DOHH2 (cell line): ENCODE data around the gene PPM1H.

ENCODE experiments used
- H3F3A ChIP-seq: fragments of 200-600 bp; sonication (generic), shearing (Covaris generic); 2 replicates; pipeline ENCODE4 v1.6.0; 2016; ENCODE audit warnings: antibody characterized with exemption, mild to moderate bottlenecking; ENCODE audit not compliant: control insufficient read depth, insufficient read depth
- H3K27ac ChIP-seq: fragments of 200-600 bp; sonication (generic); 2 replicates; pipeline ENCODE4 v1.5.1; 2014; ENCODE audit warnings: low read depth, mild to moderate bottlenecking, low read length, moderate library complexity
- H3K27me3 ChIP-seq: fragments of 200-600 bp; sonication (generic); 2 replicates; pipeline ENCODE4 v1.6.1; 2014; ENCODE audit warnings: mild to moderate bottlenecking, low read length, mixed read lengths; ENCODE audit not compliant: control insufficient read depth
- H3K36me3 ChIP-seq: fragments of 200-600 bp; sonication (generic); 2 replicates; pipeline ENCODE4 v1.6.1; 2014; ENCODE audit warnings: mild to moderate bottlenecking, low read length, moderate library complexity, mixed read lengths; ENCODE audit not compliant: control insufficient read depth
- H3K4me1 ChIP-seq: fragments of 200-600 bp; sonication (generic); 2 replicates; pipeline ENCODE4 v1.6.1; 2014; ENCODE audit warnings: mild to moderate bottlenecking, low read length, mixed read lengths; ENCODE audit not compliant: control insufficient read depth
- H3K4me2 ChIP-seq: fragments of 200-600 bp; sonication (generic); 2 replicates; pipeline ENCODE4 v1.6.0; 2014; ENCODE audit warnings: mild to moderate bottlenecking, low read length, moderate library complexity
- H3K4me3 ChIP-seq: fragments of 200-600 bp; sonication (generic); 2 replicates; pipeline ENCODE4 v1.5.1; 2014; ENCODE audit warnings: mild to moderate bottlenecking, low read length, mixed read lengths
- H3K79me2 ChIP-seq: fragments of 200-600 bp; sonication (generic); 2 replicates; pipeline ENCODE4 v1.6.1; 2014; ENCODE audit warnings: mild to moderate bottlenecking, low read length, mixed read lengths; ENCODE audit not compliant: control insufficient read depth
- H3K9me2 ChIP-seq: fragments of 200-600 bp; sonication (generic); replicated peaks from 2 replicates; pipeline ENCODE4 v1.6.1; 2014; ENCODE audit warnings: mild to moderate bottlenecking, low read length, mixed read lengths; ENCODE audit not compliant: control insufficient read depth
- H3K9me3 ChIP-seq: fragments of 200-600 bp; sonication (generic); 2 replicates; pipeline ENCODE4 v1.6.1; 2014; ENCODE audit warnings: antibody characterized with exemption, low read length, mixed read lengths; ENCODE audit not compliant: control insufficient read depth, insufficient read depth
- H4K20me1 ChIP-seq: fragments of 200-600 bp; sonication (generic); 2 replicates; pipeline ENCODE4 v1.6.0; 2014; ENCODE audit warnings: low read depth, mild to moderate bottlenecking, antibody characterized with exemption, low read length, moderate library complexity; ENCODE audit not compliant: control insufficient read depth, insufficient read depth
- EZH2phosphoT487 ChIP-seq: fragments of 200-600 bp; sonication (generic); IDR thresholded peaks from 2 replicates; pipeline ENCODE4 v1.6.1; 2017; ENCODE audit warnings: borderline replicate concordance, mild to moderate bottlenecking, antibody characterized with exemption, low read length, moderate library complexity, mixed read lengths
- TF ChIP-seq, protein P1 (sequence below): fragments of 200-600 bp; sonication (generic); IDR thresholded peaks from one replicate; pipeline ENCODE4 v1.5.1; 2014; ENCODE audit warnings: antibody characterized with exemption, mild to moderate bottlenecking, low read depth, low read length; ENCODE audit not compliant: poor library complexity, severe bottlenecking

Gene PPM1H

DNA sequence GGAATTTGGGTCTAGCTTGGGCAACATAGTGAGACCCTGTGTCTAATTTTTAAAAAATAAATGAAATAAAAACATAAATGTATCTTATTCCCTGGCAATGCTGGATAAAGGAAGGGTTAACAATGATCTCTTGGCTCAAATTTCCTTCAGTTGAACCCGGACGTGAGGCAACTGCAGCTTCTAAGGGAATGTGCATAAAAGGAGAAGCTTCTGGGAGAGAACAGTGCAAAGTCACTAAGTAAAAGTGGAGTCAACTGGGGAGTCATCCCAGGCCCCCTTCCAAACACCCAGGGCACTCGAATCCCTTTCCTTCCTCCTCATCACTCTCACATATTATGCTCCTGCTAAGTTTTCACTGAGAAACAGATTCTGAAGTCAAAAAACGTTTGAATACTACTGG lies 147.3 kb downstream of the PPM1H start:
- Histone ChIP-seq H3K4me2 (no peak overlapping the region), H3K27ac (no peak overlapping the region)

DNA sequence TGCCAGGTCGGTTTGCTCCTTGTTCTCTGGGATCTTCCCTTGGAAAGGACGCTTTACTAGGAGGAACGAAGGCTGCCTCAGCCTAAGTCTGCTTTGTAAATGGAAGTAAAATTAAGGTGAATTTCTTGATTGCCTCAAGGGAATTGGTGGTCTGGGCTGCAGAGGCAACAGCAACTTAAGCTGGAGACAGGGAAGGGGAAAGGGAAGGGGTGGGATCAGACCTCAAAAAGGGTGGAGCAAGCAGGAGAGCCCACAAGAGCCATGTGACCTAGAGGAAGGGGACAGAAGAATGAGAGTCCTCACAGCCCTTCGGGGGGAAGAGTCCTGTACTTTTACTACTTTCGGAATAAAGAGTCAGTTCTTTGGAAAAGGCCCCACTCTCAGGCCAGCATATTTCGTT lies 147.9 kb downstream of the PPM1H start:
- Histone ChIP-seq H4K20me1 (no peaks in the 10 kb centered on the region), H3K79me2 (no peaks in the 10 kb centered on the region), H3F3A (no peaks in the 10 kb centered on the region), H3K27ac (no peak overlapping the region), H3K9me2 (no peaks in the 10 kb centered on the region), H3K4me2 (no peak overlapping the region), H3K36me3 (no peaks in the 10 kb centered on the region), H3K9me3 (no peaks in the 10 kb centered on the region), H3K4me1 (no peaks in the 10 kb centered on the region), H3K4me3 (no peak overlapping the region), H3K27me3 (no peaks in the 10 kb centered on the region)
- TF ChIP-seq, protein P1, sequence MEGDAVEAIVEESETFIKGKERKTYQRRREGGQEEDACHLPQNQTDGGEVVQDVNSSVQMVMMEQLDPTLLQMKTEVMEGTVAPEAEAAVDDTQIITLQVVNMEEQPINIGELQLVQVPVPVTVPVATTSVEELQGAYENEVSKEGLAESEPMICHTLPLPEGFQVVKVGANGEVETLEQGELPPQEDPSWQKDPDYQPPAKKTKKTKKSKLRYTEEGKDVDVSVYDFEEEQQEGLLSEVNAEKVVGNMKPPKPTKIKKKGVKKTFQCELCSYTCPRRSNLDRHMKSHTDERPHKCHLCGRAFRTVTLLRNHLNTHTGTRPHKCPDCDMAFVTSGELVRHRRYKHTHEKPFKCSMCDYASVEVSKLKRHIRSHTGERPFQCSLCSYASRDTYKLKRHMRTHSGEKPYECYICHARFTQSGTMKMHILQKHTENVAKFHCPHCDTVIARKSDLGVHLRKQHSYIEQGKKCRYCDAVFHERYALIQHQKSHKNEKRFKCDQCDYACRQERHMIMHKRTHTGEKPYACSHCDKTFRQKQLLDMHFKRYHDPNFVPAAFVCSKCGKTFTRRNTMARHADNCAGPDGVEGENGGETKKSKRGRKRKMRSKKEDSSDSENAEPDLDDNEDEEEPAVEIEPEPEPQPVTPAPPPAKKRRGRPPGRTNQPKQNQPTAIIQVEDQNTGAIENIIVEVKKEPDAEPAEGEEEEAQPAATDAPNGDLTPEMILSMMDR = no peak
- no peak for TF ChIP-seq EZH2phosphoT487

More for the DNA sequence above, 147.3 kb downstream of the PPM1H start:
- Histone ChIP-seq H4K20me1 (no peaks in the 10 kb centered on the region), H3K79me2 (no peaks in the 10 kb centered on the region), H3K9me2 (no peaks in the 10 kb centered on the region), H3K4me3 (no peak overlapping the region), H3K36me3 (no peaks in the 10 kb centered on the region), H3K9me3 (no peaks in the 10 kb centered on the region), H3K4me1 (no peaks in the 10 kb centered on the region), H3K27me3 (no peaks in the 10 kb centered on the region), H3F3A (no peaks in the 10 kb centered on the region)
- no peak for TF ChIP-seq EZH2phosphoT487
- TF ChIP-seq, protein P1 = no peak

DNA sequence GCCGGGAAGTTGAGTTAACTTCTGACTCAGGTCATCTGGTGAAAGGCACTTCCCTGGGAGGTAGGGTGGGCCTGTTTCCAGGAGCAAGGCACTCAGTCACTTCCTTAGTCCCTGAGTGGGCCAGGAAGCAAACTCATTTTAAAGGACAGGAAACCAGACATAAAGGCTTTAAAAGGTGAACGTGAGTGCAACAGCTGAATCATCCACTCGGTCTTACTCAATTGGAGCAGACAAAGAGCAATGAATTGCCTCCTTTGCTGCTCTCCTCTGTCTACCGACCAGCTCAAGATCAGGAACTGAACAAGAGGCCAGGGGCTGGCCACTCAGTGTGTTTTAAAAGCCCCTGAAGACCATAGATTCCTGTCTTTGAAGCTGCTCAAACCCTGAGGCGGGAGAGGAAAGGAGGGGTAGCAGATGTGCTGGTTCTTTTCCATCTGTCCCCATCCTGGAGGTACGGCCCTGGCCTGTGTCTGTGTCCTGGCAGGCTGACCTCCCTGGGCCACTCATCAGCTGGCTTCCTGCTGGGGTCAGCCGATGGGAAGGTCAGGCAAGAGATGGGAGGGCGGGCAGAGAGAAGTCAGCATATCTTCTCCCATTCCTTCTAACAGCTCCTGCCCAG lies 148.9 kb downstream of the PPM1H start:
- Histone ChIP-seq H3K27me3 (no peaks in the 10 kb centered on the region), H3K4me2 (no peak overlapping the region), H3K9me2 (no peaks in the 10 kb centered on the region), H3K9me3 (no peaks in the 10 kb centered on the region), H3K79me2 (no peaks in the 10 kb centered on the region), H3F3A (no peaks in the 10 kb centered on the region), H3K36me3 (no peaks in the 10 kb centered on the region), H3K27ac (no peak overlapping the region), H3K4me1 (no peaks in the 10 kb centered on the region), H4K20me1 (no peaks in the 10 kb centered on the region), H3K4me3 (no peak overlapping the region)
- no peak for TF ChIP-seq EZH2phosphoT487
- TF ChIP-seq, protein P1 = no peak

DNA sequence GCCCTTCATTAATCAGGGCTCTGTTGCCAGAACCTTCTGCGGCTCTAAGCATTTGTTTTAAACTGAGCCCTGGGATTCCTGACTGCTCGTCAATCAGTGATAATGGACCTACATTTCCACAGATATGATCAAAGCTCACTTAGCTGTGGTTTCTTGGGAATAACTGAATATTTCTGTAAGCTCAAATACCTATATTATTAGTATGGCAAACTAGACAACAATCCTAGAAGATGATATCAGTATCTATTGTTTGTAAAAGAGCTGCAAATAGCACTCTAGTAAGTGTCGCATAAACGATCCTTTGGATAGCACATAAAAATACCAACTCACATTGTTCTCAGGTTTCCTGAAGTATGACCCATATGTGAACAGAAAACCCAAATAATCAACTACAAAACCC lies 150.4 kb downstream of the PPM1H start:
- Histone ChIP-seq H3K36me3 (no peaks in the 10 kb centered on the region), H3K27ac (no peak overlapping the region), H3K27me3 (no peaks in the 10 kb centered on the region), H3F3A (no peaks in the 10 kb centered on the region), H3K4me3 (no peak overlapping the region), H3K4me1 (no peaks in the 10 kb centered on the region), H3K79me2 (no peaks in the 10 kb centered on the region), H4K20me1 (no peaks in the 10 kb centered on the region), H3K9me3 (no peaks in the 10 kb centered on the region), H3K9me2 (no peaks in the 10 kb centered on the region), H3K4me2 (no peak overlapping the region)
- no peak for TF ChIP-seq EZH2phosphoT487
- TF ChIP-seq, protein P1 = no peak
